Omental fat pad (tissue), 4 donors: Measurements from ENCODE around the gene GET4. TPM values are rescaled to one million over a fixed set of nuclear protein-coding genes. Genes with fewer than 3 reads are reported as not detected.
A peak's percentile ranks its signal among the peaks of the same experiment; 100 is the strongest.
"Not testable (repeated sequence)": the region's sequence is repeated elsewhere in the genome, so short reads cannot be mapped to it uniquely, and the experiment has no call there.

ENCODE experiments used
- ATAC-seq: fragments of 150-250 bp; one replicate; pipeline ENCODE4 v1.9.1; 2016; ENCODE audit warnings: mild to moderate bottlenecking, moderate library complexity; ENCODE audit not compliant: low FRiP score
- DNase-seq: peaks from one replicate; pipeline ENCODE4 v3.0.0-alpha.2; 2019; ENCODE audit warnings: low spot score
- total RNA-seq, 4 donors: library from RNA; depleted of rRNA; stranded (reverse); fragments of >200 nt; gene quantifications; one replicate each; pipeline ENCODE4 v1.1.0, GENCODE V29; 2016
- TF ChIP-seq, protein P1 (sequence below), 3 donors: fragments of 450-650 bp; IDR thresholded peaks; one replicate each; pipeline ENCODE4 v1.5.1; 2016 to 2017; ENCODE audit warnings: antibody characterized with exemption in 3 of 3, mild to moderate bottlenecking in 3 of 3, moderate library complexity in 2 of 3

Gene GET4
- total RNA-seq, 4 donors from 2014 or later: 18.7 to 28.5 (median 23.5) TPM

DNA sequence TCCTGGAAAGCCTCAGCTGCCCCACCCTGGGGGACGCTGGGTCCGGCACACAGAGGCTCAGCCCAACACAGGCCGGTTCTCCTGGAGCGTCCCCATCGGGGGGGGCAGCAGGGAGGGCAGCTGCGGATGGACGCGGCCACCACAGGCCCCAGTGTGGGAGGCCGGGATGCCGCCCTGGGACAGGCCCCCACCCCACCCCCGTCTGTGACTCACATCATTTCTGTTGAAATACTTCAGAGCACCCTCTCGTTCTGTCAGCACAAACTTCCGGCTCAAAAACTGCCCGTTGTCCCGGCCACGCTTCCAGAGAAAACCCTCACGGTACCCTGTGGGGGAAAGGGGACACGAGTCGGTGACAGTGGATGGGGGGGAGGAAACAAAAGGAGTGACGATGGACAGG, 28.5 kb downstream of the GET4 start:
- no peak for DNase-seq
- ATAC-seq: peak; percentile 22
- TF ChIP-seq, protein P1, sequence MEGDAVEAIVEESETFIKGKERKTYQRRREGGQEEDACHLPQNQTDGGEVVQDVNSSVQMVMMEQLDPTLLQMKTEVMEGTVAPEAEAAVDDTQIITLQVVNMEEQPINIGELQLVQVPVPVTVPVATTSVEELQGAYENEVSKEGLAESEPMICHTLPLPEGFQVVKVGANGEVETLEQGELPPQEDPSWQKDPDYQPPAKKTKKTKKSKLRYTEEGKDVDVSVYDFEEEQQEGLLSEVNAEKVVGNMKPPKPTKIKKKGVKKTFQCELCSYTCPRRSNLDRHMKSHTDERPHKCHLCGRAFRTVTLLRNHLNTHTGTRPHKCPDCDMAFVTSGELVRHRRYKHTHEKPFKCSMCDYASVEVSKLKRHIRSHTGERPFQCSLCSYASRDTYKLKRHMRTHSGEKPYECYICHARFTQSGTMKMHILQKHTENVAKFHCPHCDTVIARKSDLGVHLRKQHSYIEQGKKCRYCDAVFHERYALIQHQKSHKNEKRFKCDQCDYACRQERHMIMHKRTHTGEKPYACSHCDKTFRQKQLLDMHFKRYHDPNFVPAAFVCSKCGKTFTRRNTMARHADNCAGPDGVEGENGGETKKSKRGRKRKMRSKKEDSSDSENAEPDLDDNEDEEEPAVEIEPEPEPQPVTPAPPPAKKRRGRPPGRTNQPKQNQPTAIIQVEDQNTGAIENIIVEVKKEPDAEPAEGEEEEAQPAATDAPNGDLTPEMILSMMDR (IDR thresholded peaks at IDR 0.05): no peak

- no peak for ATAC-seq
- no peak for DNase-seq
- TF ChIP-seq, protein P1 (IDR thresholded peaks at IDR 0.05): no peak
Observed at GRCh38 chr7:906776-907157, 30.4 kb downstream of the GET4 start.

- TF ChIP-seq, protein P1 (IDR thresholded peaks at IDR 0.05): no peak
- ATAC-seq (no peak), DNase-seq (no peak)
Observed at GRCh38 chr7:907158-907980, 31.0 kb downstream of the GET4 start.

DNA sequence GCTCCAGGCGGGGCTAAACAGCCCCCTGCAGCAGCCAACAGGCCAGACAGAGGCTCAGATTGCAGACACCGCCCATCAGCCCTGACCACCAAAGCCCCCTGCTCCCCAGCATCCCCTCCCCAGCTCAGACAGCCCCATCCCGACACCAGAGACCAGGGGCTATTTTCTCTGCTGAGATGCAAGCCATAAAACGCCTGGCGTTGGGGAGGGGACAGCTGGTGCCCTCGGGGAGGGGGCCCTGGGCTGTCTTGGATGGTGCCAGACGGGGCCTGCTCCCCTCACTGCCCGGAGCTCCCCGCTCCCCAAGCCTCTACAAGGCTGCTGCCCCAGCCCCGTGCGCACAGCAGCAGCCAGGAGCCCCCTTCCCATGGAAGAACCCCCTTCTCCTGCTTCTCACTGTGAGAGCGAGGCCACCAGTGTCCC, 31.8 kb downstream of the GET4 start:
- ATAC-seq (no peak), DNase-seq (no peak)
- TF ChIP-seq, protein P1 (IDR thresholded peaks at IDR 0.05): no peak

DNA sequence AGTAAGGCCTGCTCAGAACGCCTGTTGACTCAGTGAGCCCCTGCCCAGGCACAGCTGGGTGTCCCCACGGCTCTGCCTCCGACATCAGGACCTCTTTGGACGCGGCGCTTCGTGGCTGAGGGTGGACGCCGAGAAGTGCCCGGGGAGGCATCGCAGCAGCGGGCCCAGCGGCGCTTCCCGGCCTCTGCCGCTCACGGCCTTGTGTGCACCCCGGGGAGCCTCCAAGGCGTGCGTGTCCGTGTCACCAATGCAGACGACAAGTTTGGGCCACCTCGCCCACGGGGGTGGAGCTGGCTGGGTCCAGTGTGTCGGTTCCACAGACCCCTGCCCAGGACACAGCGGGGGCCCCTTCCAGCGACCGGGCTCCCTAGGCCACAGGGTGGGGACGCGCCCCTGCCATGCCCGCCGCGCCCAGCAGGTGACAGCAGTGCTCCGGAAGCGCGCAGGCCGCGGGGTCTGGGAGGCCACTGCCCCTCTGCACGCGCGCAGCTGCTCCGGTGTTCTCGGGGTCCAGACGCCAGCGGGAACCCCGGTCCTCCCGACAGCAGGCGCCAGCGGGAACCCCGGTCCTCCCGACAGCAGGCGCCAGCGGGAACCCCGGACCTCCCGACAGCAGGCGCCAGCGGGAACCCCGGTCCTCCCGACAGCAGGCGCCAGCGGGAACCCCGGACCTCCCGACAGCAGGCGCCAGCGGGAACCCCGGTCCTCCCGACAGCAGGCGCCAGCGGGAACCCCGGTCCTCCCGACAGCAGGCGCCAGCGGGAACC, 32.4 kb downstream of the GET4 start:
- not testable (repeated sequence) for DNase-seq
- TF ChIP-seq, protein P1 (IDR thresholded peaks at IDR 0.05): peak in 1 of 3 donors; percentile 60
- ATAC-seq: peak; percentile 64

DNA sequence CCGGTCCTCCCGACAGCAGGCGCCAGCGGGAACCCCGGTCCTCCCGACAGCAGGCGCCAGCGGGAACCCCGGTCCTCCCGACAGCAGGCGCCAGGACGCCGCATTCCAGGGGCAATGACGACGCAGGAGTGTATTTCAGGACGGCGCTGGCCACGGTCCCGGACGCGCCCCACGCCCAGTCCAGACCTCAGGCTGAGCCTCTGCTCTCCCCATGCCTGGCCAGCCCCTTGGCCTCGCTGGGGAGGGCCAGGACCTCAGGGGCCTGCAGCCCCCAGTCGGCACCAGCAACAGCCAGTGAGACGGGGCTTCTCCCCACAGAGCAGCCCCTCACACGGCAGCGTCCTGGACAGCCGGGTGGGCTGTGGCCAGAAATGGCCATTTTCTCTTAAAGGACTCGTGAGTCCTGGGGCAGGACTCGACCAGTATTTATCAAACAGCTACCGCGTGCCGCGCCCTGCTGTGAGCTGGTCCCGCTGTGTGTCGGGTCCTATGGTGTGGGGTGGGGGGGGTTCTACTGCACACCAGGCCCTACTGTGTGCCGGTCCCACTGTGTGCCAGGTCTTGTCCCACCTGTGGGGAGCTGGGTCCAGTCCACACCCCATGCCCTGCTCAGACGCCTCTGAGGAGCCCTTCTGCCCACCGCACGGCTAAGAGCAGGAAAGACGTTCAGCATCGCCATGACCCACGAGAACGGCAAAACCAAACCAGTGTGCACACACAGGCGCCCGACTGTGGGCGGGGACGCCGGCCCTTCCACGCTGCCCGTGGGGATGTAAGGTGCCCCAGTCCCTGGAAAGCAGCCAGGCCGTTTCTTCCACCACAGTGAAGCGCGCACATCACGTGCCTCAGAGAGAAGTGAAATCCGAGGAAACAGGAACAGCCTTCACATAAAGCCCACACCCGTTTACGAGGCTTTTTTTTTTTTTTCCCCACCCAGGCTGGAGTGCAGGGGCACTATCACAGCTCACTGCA, 33.3 kb downstream of the GET4 start:
- ATAC-seq: peak; percentile 54
- DNase-seq: no peak
- TF ChIP-seq, protein P1 (IDR thresholded peaks at IDR 0.05): no peak
